BE2C (cell line): ENCODE data around the gene TRERF1. TPM values are rescaled to one million over a fixed set of nuclear protein-coding genes. Genes with fewer than 3 reads are reported as not detected.

Source experiments
- DNase-seq: peaks from one replicate; pipeline ENCODE4 v3.0.0-alpha.2; 2020
- H3K27me3 ChIP-seq: fragments of 250-450 bp; sonication (Bioruptor Pico); 2 replicates; pipeline ENCODE4 v1.5.1; 2020; ENCODE audit warnings: mild to moderate bottlenecking
- H3K36me3 ChIP-seq: fragments of 250-450 bp; sonication (Bioruptor Pico); 2 replicates; pipeline ENCODE4 v1.5.1; 2020; ENCODE audit warnings: mild to moderate bottlenecking
- H3K4me1 ChIP-seq: fragments of 250-450 bp; sonication (Bioruptor Pico); 2 replicates; pipeline ENCODE4 v1.5.1; 2020
- H3K4me3 ChIP-seq: 2 replicates; pipeline ENCODE4 v1.5.1; 2011; ENCODE audit warnings: low read depth, low read length
- H3K9me3 ChIP-seq: fragments of 250-450 bp; sonication (Bioruptor Pico); 2 replicates; pipeline ENCODE4 v1.5.1; 2020
- polyA plus RNA-seq: library from polyadenylated mRNA; unstranded; fragments of >200 nt; gene quantifications from one replicate; pipeline ENCODE4 v1.2.1, GENCODE V29; 2012; ENCODE audit warnings: low read depth, missing spikeins; ENCODE audit not compliant: insufficient read length, insufficient read depth
- TF ChIP-seq, protein P1 (sequence below): IDR thresholded peaks from 2 replicates; pipeline ENCODE4 v1.5.1; 2012; ENCODE audit warnings: mild to moderate bottlenecking, low read depth, low read length

Gene TRERF1, protein sequence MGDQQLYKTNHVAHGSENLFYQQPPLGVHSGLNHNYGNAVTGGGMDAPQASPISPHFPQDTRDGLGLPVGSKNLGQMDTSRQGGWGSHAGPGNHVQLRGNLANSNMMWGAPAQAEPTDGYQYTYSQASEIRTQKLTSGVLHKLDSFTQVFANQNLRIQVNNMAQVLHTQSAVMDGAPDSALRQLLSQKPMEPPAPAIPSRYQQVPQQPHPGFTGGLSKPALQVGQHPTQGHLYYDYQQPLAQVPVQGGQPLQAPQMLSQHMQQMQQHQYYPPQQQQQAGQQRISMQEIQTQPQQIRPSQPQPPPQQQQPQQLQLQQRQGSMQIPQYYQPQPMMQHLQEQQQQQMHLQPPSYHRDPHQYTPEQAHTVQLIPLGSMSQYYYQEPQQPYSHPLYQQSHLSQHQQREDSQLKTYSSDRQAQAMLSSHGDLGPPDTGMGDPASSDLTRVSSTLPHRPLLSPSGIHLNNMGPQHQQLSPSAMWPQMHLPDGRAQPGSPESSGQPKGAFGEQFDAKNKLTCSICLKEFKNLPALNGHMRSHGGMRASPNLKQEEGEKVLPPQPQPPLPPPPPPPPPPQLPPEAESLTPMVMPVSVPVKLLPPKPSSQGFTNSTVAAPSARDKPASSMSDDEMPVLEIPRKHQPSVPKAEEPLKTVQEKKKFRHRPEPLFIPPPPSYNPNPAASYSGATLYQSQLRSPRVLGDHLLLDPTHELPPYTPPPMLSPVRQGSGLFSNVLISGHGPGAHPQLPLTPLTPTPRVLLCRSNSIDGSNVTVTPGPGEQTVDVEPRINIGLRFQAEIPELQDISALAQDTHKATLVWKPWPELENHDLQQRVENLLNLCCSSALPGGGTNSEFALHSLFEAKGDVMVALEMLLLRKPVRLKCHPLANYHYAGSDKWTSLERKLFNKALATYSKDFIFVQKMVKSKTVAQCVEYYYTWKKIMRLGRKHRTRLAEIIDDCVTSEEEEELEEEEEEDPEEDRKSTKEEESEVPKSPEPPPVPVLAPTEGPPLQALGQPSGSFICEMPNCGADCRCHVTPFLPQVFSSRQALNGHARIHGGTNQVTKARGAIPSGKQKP (N-terminal part only)
- 7.2 TPM for polyA plus RNA-seq

DNA sequence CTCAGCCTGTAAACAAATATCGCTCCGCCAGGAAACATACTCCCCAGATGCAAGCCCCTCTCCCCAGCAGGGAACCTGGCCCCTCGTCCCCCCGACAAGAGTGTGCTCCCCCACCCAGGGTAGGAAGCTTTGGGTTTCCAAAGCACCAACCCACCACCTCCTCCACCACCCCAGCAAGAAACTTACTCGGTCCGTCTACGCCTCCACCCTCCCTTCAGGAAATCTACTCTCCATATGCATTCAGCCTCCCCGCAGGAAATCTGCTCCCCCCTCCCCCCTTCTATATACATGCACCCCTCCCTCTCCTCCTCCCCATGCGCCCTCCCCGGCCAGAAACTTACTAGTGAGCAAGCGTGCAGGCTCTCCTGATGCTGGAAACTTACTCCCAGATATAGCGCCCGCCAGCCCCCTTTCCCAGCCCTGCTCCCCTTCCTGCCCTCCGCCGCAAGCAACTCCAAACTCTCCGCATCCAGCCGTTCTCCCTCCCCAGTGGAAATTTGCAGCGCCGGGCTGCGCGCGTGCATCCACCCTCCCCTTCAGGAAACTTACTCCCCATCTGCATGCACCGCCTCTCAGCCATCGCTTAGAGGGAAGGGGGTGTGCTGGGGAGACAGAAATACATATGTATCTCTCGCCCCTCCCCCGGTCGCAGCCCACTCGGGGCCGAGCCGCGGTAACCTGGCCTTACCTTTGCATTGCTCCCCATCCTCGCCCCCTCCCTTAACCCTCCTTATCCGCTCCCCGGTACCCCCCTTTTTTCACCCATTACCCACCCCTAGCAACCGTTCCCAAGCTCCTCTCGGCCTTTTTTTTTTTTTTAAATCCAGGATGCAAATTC lies at the start of gene TRERF1:
TSS of gene TRERF1 (minus strand) at position 594 of the 838 bp plus-strand sequence. CDS start 182,336 bp downstream, outside the sequence.
- DNase-seq, result peak; percentile 83
- Histone ChIP-seq H3K9me3 (no peaks in the 10 kb centered on the region), H3K36me3 (no peaks in the 10 kb centered on the region; the same call in 1 of the 2 replicates), H3K4me1 (no peaks in the 10 kb centered on the region; the same call in 1 of the 2 replicates), H3K27me3 (no peaks in the 10 kb centered on the region), H3K4me3 (peak within 1 kb of the TSS; percentile 84)
- TF ChIP-seq, protein P1, sequence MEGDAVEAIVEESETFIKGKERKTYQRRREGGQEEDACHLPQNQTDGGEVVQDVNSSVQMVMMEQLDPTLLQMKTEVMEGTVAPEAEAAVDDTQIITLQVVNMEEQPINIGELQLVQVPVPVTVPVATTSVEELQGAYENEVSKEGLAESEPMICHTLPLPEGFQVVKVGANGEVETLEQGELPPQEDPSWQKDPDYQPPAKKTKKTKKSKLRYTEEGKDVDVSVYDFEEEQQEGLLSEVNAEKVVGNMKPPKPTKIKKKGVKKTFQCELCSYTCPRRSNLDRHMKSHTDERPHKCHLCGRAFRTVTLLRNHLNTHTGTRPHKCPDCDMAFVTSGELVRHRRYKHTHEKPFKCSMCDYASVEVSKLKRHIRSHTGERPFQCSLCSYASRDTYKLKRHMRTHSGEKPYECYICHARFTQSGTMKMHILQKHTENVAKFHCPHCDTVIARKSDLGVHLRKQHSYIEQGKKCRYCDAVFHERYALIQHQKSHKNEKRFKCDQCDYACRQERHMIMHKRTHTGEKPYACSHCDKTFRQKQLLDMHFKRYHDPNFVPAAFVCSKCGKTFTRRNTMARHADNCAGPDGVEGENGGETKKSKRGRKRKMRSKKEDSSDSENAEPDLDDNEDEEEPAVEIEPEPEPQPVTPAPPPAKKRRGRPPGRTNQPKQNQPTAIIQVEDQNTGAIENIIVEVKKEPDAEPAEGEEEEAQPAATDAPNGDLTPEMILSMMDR, result no peak; the same call in 1 of the 2 replicates

DNA sequence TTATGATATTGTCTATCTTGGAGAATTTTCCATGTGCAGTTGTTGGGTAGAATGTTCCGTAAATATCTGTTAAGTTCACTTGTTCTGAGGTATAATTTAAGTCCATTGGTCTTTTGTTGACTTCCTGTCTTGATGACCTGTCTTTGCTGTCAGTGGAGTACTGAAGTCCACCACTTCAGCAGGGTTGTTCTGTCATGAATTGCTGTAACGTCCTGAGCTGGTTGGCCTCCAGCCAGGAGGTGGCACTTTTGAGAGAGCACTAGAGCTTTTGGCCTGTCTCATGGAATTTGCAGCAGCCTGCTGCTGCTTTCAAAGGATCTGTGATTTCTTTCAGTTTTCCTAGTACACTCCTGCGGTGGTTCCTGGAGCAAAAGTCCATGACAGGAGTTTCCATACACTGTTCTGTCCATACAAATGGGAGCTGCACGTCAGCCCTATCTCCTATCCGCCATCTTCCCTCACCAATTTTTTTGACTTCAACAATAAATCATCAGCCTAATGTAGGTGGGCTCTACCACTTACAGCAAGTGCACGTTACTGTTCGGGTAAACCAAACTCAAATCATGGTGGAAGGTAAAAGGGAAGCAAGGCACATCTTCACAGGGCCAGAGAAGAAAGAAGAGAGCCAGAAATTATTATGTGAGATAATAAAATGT lies 46.9 kb upstream of the TRERF1 start:
- H3K36me3 ChIP-seq, result no peaks in the 10 kb centered on the region
- H3K4me3 ChIP-seq, result no peak overlapping the region
- no peaks in the 10 kb centered on the region for H3K9me3 ChIP-seq
- TF ChIP-seq, protein P1, result no peak
- DNase-seq, result peak; percentile 29
- no peaks in the 10 kb centered on the region for H3K4me1 ChIP-seq
- H3K27me3 ChIP-seq, result no peaks in the 10 kb centered on the region

DNA sequence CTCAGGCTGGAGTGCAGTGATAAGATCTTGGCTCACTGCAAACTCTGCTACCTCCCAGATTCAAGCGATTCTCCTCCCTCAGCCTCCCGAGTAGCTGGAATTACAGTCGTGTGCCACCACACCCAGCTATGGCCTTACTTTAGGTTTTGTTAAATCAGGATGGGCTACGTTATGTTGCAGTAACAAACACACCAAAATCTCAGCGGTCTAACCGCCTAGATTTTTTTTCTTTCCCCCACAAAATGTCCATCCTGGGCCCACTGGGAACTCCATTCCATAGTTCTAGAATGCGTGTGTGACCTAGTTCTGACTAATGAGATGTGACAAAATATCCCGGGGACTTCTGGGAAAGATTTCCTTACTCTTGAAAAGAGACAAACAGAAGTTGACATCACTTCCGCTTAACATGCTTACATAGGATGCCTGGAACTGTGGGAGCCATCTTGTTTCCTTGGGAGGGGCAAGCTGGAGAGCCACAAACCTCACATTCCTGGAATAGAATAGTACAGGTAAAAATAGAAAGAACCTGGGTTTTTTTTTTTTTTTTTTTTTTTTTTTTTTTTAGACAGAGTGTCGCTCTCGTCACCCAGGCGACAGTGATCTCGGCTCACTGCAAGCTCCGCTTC lies 42.3 kb upstream of the TRERF1 start:
- TF ChIP-seq, protein P1, result no peak
- H3K4me1 ChIP-seq, result no peaks in the 10 kb centered on the region
- no peak for DNase-seq
- no peaks in the 10 kb centered on the region for H3K9me3 ChIP-seq
- no peaks in the 10 kb centered on the region for H3K27me3 ChIP-seq
- H3K36me3 ChIP-seq, result no peaks in the 10 kb centered on the region
- no peak overlapping the region for H3K4me3 ChIP-seq

DNA sequence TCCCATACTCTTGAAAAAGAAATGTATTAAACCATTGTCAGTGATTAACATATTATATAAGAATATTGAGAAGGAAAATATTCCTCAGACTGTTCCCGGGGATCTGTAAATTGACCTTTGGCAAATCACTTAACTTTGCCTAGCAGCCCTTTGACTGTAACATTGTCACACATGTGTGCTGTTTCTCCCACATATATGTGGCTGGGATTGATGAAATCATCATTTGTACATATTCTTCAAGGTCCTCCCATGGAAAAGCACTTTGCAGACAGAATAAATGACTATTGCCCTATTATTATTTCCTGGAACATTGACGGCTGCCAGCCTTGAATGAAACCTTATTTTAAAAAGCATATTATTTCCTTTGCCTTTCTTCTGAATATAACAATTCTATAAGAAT lies 36.4 kb upstream of the TRERF1 start:
- H3K9me3 ChIP-seq, result no peaks in the 10 kb centered on the region
- peaks cover 5% of the 10 kb centered on the region for H3K4me1 ChIP-seq
- H3K4me3 ChIP-seq, result no peak overlapping the region
- H3K36me3 ChIP-seq, result no peaks in the 10 kb centered on the region
- DNase-seq, result no peak
- TF ChIP-seq, protein P1, result no peak
- H3K27me3 ChIP-seq, result no peaks in the 10 kb centered on the region

DNA sequence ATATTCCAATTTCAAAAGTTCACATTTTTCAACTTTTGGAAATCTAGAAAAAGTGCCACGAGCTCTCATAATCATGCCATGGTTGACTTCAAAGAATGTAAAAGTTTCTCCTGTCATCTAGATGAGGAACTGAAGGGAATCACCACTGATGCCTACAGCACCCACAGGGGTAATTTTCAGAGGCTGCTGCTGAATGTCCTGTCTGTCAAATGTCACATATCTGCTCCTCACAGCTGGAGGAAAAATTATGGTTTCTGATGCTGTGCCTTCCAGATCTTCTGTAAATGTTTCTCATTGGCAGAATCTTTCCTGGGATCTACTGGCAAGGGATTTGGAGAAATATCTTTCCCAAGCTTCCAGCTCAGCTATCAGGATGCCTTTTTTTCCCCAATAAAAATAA lies 32.5 kb upstream of the TRERF1 start:
- Histone ChIP-seq H3K4me1 (peaks cover 5% of the 10 kb centered on the region), H3K4me3 (no peak overlapping the region), H3K27me3 (no peaks in the 10 kb centered on the region), H3K9me3 (no peaks in the 10 kb centered on the region), H3K36me3 (no peaks in the 10 kb centered on the region)
- TF ChIP-seq, protein P1, result no peak
- no peak for DNase-seq
